Ovary (tissue), 9 donors: ENCODE results near the gene KIAA1217. TPM values are rescaled to one million over a fixed set of nuclear protein-coding genes. Genes with fewer than 3 reads are reported as not detected.

Source experiments
- DNase-seq, 5 donors: peaks; one replicate each; pipeline ENCODE4 v3.0.0-alpha.2; 2019 to 2020
- H3K27ac ChIP-seq, 2 donors: fragments of 200-600 bp; one replicate each; pipeline versions ENCODE4 v1.5.1 to v1.8.0; 2019 to 2022
- H3K27me3 ChIP-seq: fragments of 200-600 bp; one replicate; pipeline ENCODE4 v1.8.0; 2022
- H3K36me3 ChIP-seq: fragments of 200-600 bp; sonication (generic); one replicate; pipeline ENCODE4 v1.5.1; 2019
- H3K4me1 ChIP-seq: one replicate; pipeline ENCODE4 v1.8.1; 2013; ENCODE audit warnings: mild to moderate bottlenecking, moderate library complexity; ENCODE audit not compliant: insufficient read depth
- H3K4me3 ChIP-seq: fragments of 200-600 bp; sonication (generic); one replicate; pipeline ENCODE4 v1.5.1; 2017
- H3K9me3 ChIP-seq, 2 donors: fragments of 200-600 bp in 1 of 2; sonication (generic) in 1 of 2; one replicate each; pipeline versions ENCODE4 v1.5.1 to v1.8.1; 2013 to 2019; ENCODE audit warnings: mild to moderate bottlenecking in 1 of 2, moderate library complexity in 1 of 2
- CTCF ChIP-seq, 3 donors: fragments of 450-650 bp in 2 of 3; fragments of 200-600 bp in 1 of 3; IDR thresholded peaks; one replicate each; pipeline versions ENCODE4 v1.5.1 to v1.8.0; 2016 to 2022; ENCODE audit warnings: antibody characterized with exemption in 3 of 3, mild to moderate bottlenecking in 1 of 3
- EP300 ChIP-seq: sonication (generic); formaldehyde crosslinking; IDR thresholded peaks from one replicate; pipeline ENCODE4 v1.6.1; 2017; ENCODE audit warnings: antibody characterized with exemption
- POLR2A ChIP-seq: fragments of 450-650 bp; IDR thresholded peaks from one replicate; pipeline ENCODE4 v1.6.1; 2017; ENCODE audit warnings: antibody characterized with exemption, mild to moderate bottlenecking, moderate library complexity
- WGBS, 3 donors: extraction: QIAGEN DNeasy Blood & Tissue Kit in 1 of 3; methylation state at CpG; one replicate each; pipeline versions ENCODE4 v1.1.5 to v1.1.7; 2013 to 2017; 5-methylcytosine and 5-hydroxymethylcytosine counted together
- intact Hi-C, 4 donors: fragments of 100-400 bp; cut with DNase I; formaldehyde crosslinking; loops; one replicate each; pipeline versions ENCODE4 v1.11.0 to v1.15.1; 2022 to 2023
- polyA plus RNA-seq, 2 donors: library from polyadenylated mRNA; stranded (reverse); fragments of 200-250 nt in 1 of 2; fragments of 350-450 nt in 1 of 2; fragmentation: Illumina TruSeq in 1 of 2; extraction: RNeasy Lipid Tissue Mini Kit (QIAGEN cat#74804) in 1 of 2; gene quantifications; one replicate each; pipeline ENCODE4 v1.2.3, GENCODE V29; 2013 to 2014
- total RNA-seq, 7 donors: library from RNA; depleted of rRNA in 2 of 7; stranded (reverse); fragments of >200 nt in 2 of 7; fragmentation: NEBNext Ultra II Directional in 3 of 7; extraction: Animal tissue kit (Norgen Biotek cat#: 25700) in 3 of 7; gene quantifications; one replicate each; pipeline versions ENCODE4 v1.1.0 to v1.2.4, GENCODE V29; 2016 to 2023
- donor health status: DM: no; HTN: no; CAD: no; lungs with moderate emphysema.
- donor health status: DM: no; HTN: no; CAD: no.
- donor health status: Bipolar disorder and iron deficiency.
- donor health status: DM: yes; HTN: yes; CAD: no.
- donor health status: DM: no; HTN: no; CAD: no.
- donor health status: DM: yes; HTN: yes; CAD: no.

The KIAA1217 gene
- total and polyA plus RNA-seq, 9 donors: 7.2 to 47.1 (median 23.0) TPM

DNA sequence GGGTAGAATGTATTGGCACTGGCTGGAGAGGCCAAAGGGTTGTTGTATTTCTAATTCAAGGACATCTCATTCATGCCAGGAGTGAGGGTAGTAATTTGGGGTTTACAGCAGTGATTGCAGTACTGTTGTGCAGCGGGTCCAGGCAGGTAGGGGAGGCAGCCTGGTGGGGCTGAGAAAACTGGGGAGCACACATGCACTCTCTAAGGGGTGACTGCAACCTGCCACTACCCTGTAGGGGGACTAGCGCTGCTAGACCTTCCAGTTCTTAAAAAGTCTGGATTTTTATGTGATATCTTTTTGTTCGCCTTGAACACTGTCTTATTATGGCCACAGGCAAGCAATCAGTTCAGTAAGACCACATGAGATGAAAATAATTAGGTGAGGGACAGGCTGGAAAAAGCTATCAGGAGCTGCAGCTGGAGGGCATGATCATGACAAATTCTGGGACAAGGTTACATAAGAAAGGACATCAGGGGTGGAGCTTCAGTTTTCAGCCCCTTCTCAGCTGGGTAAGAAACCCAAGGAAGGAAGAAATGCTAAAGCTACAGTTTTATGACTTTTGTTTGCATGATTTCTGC, 365.7 kb downstream of the KIAA1217 start:
- no peak overlapping the region for H3K4me3 ChIP-seq
- no peak overlapping the region for H3K27ac ChIP-seq
- no peaks in the 10 kb centered on the region for H3K27me3 ChIP-seq
- H3K4me1 ChIP-seq: no peaks in the 10 kb centered on the region
- H3K9me3 ChIP-seq: no peaks in the 10 kb centered on the region
- H3K36me3 ChIP-seq: no peaks in the 10 kb centered on the region
- DNase-seq: no peak
- intact Hi-C loops: no loop called here
- TF ChIP-seq POLR2A (no peak), CTCF (IDR thresholded peaks at IDR 0.05) (no peak), EP300 (no peak)
- 70 to 85% (median 77%) methylated on average over 3 of the region's 3 CpGs for WGBS, 3 donors

DNA sequence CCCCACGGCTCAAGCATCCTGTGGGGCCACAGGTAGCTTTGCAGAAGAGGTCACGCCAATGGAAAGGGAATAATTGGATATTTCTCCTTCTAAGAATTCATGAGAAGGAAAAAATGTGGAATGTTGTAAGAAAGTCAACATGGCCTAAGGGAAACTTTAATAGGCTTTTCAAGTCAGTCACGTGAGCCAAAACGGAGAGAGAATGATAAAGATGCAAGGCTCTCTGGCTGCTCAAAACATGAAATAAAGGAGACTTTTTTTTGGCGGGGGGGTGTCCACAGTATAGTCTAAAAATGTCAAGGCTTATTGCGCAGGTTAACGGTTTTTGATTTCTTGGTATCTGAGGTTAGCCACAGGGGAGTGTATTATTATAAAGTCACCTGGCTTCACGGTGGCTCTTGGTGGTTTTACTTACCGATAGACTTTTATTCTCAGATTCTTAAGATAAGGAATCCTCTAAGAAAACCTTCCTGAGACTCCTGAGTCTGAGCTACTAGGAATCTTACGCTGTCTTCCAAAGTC, 366.6 kb downstream of the KIAA1217 start:
- Histone ChIP-seq H3K4me1 (no peaks in the 10 kb centered on the region), H3K27ac (no peak overlapping the region), H3K27me3 (no peaks in the 10 kb centered on the region), H3K9me3 (no peaks in the 10 kb centered on the region), H3K4me3 (no peak overlapping the region), H3K36me3 (no peaks in the 10 kb centered on the region)
- 54 to 71% (median 58%) methylated on average over 10 of the region's 10 CpGs for WGBS, 3 donors
- TF ChIP-seq POLR2A: no peak
- intact Hi-C loops: no loop called here
- no peak for DNase-seq

- Histone ChIP-seq H3K4me1 (no peaks in the 10 kb centered on the region), H3K4me3 (no peak overlapping the region), H3K9me3 (no peaks in the 10 kb centered on the region), H3K27ac (no peak overlapping the region), H3K36me3 (no peaks in the 10 kb centered on the region), H3K27me3 (no peaks in the 10 kb centered on the region)
- intact Hi-C loops: no loop called here
- 87 to 100% (median 96%) methylated on average over 1 of the region's 1 CpG for WGBS, 3 donors
- no peak for TF ChIP-seq CTCF (IDR thresholded peaks at IDR 0.05)
- no peak for TF ChIP-seq POLR2A
- no peak for TF ChIP-seq EP300
- DNase-seq: no peak
Measured at GRCh38 chr10:24579448-24579847, 370.5 kb downstream of the KIAA1217 start.

GRCh38 chr10:24579906-24580305, 371.0 kb downstream of the KIAA1217 start:
- H3K9me3 ChIP-seq: no peaks in the 10 kb centered on the region
- no peak overlapping the region for H3K27ac ChIP-seq
- 62 to 72% (median 67%) methylated on average over 4 of the region's 4 CpGs for WGBS, 3 donors

More at GRCh38 chr10:24579906-24580305, 371.0 kb downstream of the KIAA1217 start:
- intact Hi-C loops: no loop called here
- Histone ChIP-seq H3K36me3 (no peaks in the 10 kb centered on the region), H3K27me3 (no peaks in the 10 kb centered on the region), H3K4me3 (no peak overlapping the region), H3K4me1 (no peaks in the 10 kb centered on the region)
- DNase-seq: no peak
- no peak for TF ChIP-seq CTCF (IDR thresholded peaks at IDR 0.05)
- no peak for TF ChIP-seq EP300
- TF ChIP-seq POLR2A: no peak
